IMR-90 (cell line): ENCODE measurements around the gene LAMA2. TPM values are rescaled to one million over a fixed set of nuclear protein-coding genes. Genes with fewer than 3 reads are reported as not detected.

Source experiments
- ATAC-seq: fragments of 200-7000 bp; cut with Tn5 transposase; 2 replicates; pipeline ENCODE4 v1.9.1; 2020; ENCODE audit warnings: low read depth, mild to moderate bottlenecking, moderate library complexity
- BruUV-seq: library from RNA; stranded (reverse); fragments of 400-500 nt; replicated peaks from 2 replicates; lab custom pipeline; 2021; lab: Mats Ljungman, UMichigan
- CTCF ChIA-PET: fragments of 300-600 bp; formaldehyde crosslinking; extraction: SDS; loops from one replicate; lab custom pipeline; 2021; ENCODE audit warnings: antibody characterized with exemption; lab: Yijun Ruan, JAX
- POLR2A ChIA-PET: fragments of 300-600 bp; sonication (Branson Sonifier 250); formaldehyde crosslinking; loops from one replicate; lab custom pipeline; 2022; ENCODE audit warnings: antibody characterized with exemption; ENCODE audit not compliant: unreplicated experiment; lab: Charles Lee
- DNase-seq: peaks from one replicate; pipeline ENCODE4 v3.0.0; 2013
- H2AFZ ChIP-seq: replicated peaks from 2 replicates; pipeline ENCODE3; 2013; ENCODE audit warnings: low read length, mild to moderate bottlenecking; ENCODE audit not compliant: poor library complexity
- H2AK5ac ChIP-seq: 2 replicates; pipeline ENCODE4 v1.6.1; 2013; ENCODE audit warnings: low read depth, low read length, inconsistent platforms
- H2AK9ac ChIP-seq: replicated peaks from 2 replicates; pipeline ENCODE3; 2013; ENCODE audit warnings: mild to moderate bottlenecking, low read depth, low read length, moderate library complexity; ENCODE audit not compliant: poor library complexity
- H2BK120ac ChIP-seq: 2 replicates; pipeline ENCODE4 v1.6.1; 2013; ENCODE audit warnings: low read depth, low read length, inconsistent platforms
- H2BK15ac ChIP-seq: 3 replicates; pipeline ENCODE4 v1.6.1; 2013; ENCODE audit warnings: low read depth, low read length, inconsistent platforms
- H2BK20ac ChIP-seq: 2 replicates; pipeline ENCODE4 v1.6.1; 2013; ENCODE audit warnings: low read depth, mild to moderate bottlenecking, inconsistent platforms, low read length, moderate library complexity
- H2BK5ac ChIP-seq: 2 replicates; pipeline ENCODE4 v1.6.1; 2013; ENCODE audit warnings: mild to moderate bottlenecking, low read depth, low read length, inconsistent platforms; ENCODE audit not compliant: poor library complexity, severe bottlenecking
- H3K14ac ChIP-seq: replicated peaks from 2 replicates; pipeline ENCODE4 v1.6.1; 2013; ENCODE audit warnings: low read depth, low read length, inconsistent platforms
- H3K18ac ChIP-seq: 2 replicates; pipeline ENCODE4 v1.6.1; 2013; ENCODE audit warnings: low read depth, low read length, control low read depth
- H3K23ac ChIP-seq: 2 replicates; pipeline ENCODE4 v1.6.1; 2013; ENCODE audit warnings: low read depth, low read length, inconsistent platforms
- H3K27ac ChIP-seq: 2 replicates; pipeline ENCODE4 v1.5.1; 2013; ENCODE audit warnings: mild to moderate bottlenecking, control low read depth, low read length; ENCODE audit not compliant: insufficient read depth
- H3K27me3 ChIP-seq: 2 replicates; pipeline ENCODE4 v1.6.1; 2013; ENCODE audit warnings: low read length; ENCODE audit not compliant: control insufficient read depth, insufficient read depth
- H3K36me3 ChIP-seq: 2 replicates; pipeline ENCODE4 v1.6.1; 2013; ENCODE audit warnings: low read length, mixed read lengths; ENCODE audit not compliant: control insufficient read depth, insufficient read depth
- H3K4ac ChIP-seq: 2 replicates; pipeline ENCODE4 v1.6.1; 2013; ENCODE audit warnings: low read depth, low read length, inconsistent platforms
- H3K4me1 ChIP-seq: 2 replicates; pipeline ENCODE4 v1.6.1; 2013; ENCODE audit warnings: low read length, mixed read lengths; ENCODE audit not compliant: control insufficient read depth, insufficient read depth
- H3K4me2 ChIP-seq: 2 replicates; pipeline ENCODE4 v1.6.1; 2013; ENCODE audit warnings: low read depth, mild to moderate bottlenecking, control low read depth, low read length, moderate library complexity
- H3K4me3 ChIP-seq: 2 replicates; pipeline ENCODE4 v1.5.1; 2013; ENCODE audit warnings: low read depth, mild to moderate bottlenecking, control low read depth, low read length, moderate library complexity; ENCODE audit not compliant: insufficient read depth
- H3K56ac ChIP-seq: 2 replicates; pipeline ENCODE4 v1.6.1; 2013; ENCODE audit warnings: low read length, inconsistent platforms; ENCODE audit not compliant: insufficient read depth; ENCODE audit errors: extremely low read depth
- H3K79me1 ChIP-seq, 2 experiments: 2 replicates each; pipeline ENCODE4 v1.6.1; 2013; ENCODE audit warnings: low read length in 2 of 2, inconsistent platforms in 1 of 2, low read depth in 1 of 2
- H3K9ac ChIP-seq: 2 replicates; pipeline ENCODE4 v1.6.1; 2013; ENCODE audit warnings: low read depth, low read length, control low read depth
- H3K9me1 ChIP-seq: 2 replicates; pipeline ENCODE4 v1.6.1; 2013; ENCODE audit warnings: low read length, inconsistent platforms; ENCODE audit not compliant: insufficient read depth
- H3K9me3 ChIP-seq: 2 replicates; pipeline ENCODE4 v1.6.1; 2013; ENCODE audit warnings: low read length; ENCODE audit not compliant: control insufficient read depth, insufficient read depth
- H4K20me1 ChIP-seq: 2 replicates; pipeline ENCODE4 v1.6.1; 2013; ENCODE audit warnings: low read length, inconsistent platforms; ENCODE audit not compliant: insufficient read depth
- H4K5ac ChIP-seq: 2 replicates; pipeline ENCODE4 v1.6.1; 2013; ENCODE audit warnings: mild to moderate bottlenecking, low read depth, low read length, control low read depth
- H4K8ac ChIP-seq, 2 experiments: 2 replicates each; pipeline ENCODE4 v1.6.1; 2013; ENCODE audit warnings: low read depth in 2 of 2, low read length in 2 of 2, control low read depth in 1 of 2, inconsistent platforms in 1 of 2
- H4K91ac ChIP-seq: 2 replicates; pipeline ENCODE4 v1.6.1; 2013; ENCODE audit warnings: low read depth, low read length, inconsistent platforms; ENCODE audit not compliant: insufficient read depth
- BHLHE40 ChIP-seq: fragments of 150-350 bp; IDR thresholded peaks from 2 replicates; pipeline ENCODE4 v1.6.1; 2016; ENCODE audit warnings: mild to moderate bottlenecking, low read depth, low read length
- CEBPB ChIP-seq: IDR thresholded peaks from 2 replicates; pipeline ENCODE4 v1.6.1; 2012; ENCODE audit warnings: low read depth, low read length, improper control_type of control experiment
- CHD1 ChIP-seq: IDR thresholded peaks from 2 replicates; pipeline ENCODE4 v1.6.1; 2012; ENCODE audit warnings: low read depth, low read length, improper control_type of control experiment
- CTCF ChIP-seq: conservative IDR thresholded peaks from 2 replicates; pipeline ENCODE4 v1.5.1; 2012; ENCODE audit warnings: mild to moderate bottlenecking, low read depth, low read length, improper control_type of control experiment
- ELK1 ChIP-seq: fragments of 150-350 bp; IDR thresholded peaks from 2 replicates; pipeline ENCODE4 v1.6.1; 2016; ENCODE audit warnings: low read depth, mild to moderate bottlenecking, low read length, moderate library complexity, borderline replicate concordance
- FOS ChIP-seq: fragments of 150-350 bp; IDR thresholded peaks from 2 replicates; pipeline ENCODE4 v1.6.1; 2016; ENCODE audit warnings: low read depth, low read length
- MAFK ChIP-seq: IDR thresholded peaks from 2 replicates; pipeline ENCODE4 v1.6.1; 2012; ENCODE audit warnings: low read depth, low read length, improper control_type of control experiment
- MAZ ChIP-seq: IDR thresholded peaks from 2 replicates; pipeline ENCODE4 v1.6.1; 2012; ENCODE audit warnings: low read depth, mild to moderate bottlenecking, low read length, improper control_type of control experiment, moderate library complexity, borderline replicate concordance
- MXI1 ChIP-seq: IDR thresholded peaks from 2 replicates; pipeline ENCODE4 v1.6.1; 2012; ENCODE audit warnings: low read depth, mild to moderate bottlenecking, low read length, moderate library complexity, borderline replicate concordance
- NFE2L2 ChIP-seq: fragments of 150-350 bp; IDR thresholded peaks from 2 replicates; pipeline ENCODE4 v1.6.1; 2016; ENCODE audit warnings: low read depth, mild to moderate bottlenecking, low read length
- POLR2A ChIP-seq: IDR thresholded peaks from 2 replicates; pipeline ENCODE4 v1.6.1; 2012; ENCODE audit warnings: mild to moderate bottlenecking, low read depth, low read length
- RAD21 ChIP-seq: IDR thresholded peaks from 2 replicates; pipeline ENCODE4 v1.6.1; 2012; ENCODE audit warnings: low read length, improper control_type of control experiment
- RCOR1 ChIP-seq: IDR thresholded peaks from 2 replicates; pipeline ENCODE4 v1.6.1; 2012; ENCODE audit warnings: mild to moderate bottlenecking, low read length, improper control_type of control experiment; ENCODE audit not compliant: insufficient replicate concordance
- RFX5 ChIP-seq: IDR thresholded peaks from 2 replicates; pipeline ENCODE4 v1.8.0; 2012; ENCODE audit warnings: low read depth, mild to moderate bottlenecking, low read length, moderate library complexity
- SMC3 ChIP-seq: fragments of 150-350 bp; IDR thresholded peaks from 2 replicates; pipeline ENCODE4 v1.6.1; 2016; ENCODE audit warnings: low read depth, mild to moderate bottlenecking, antibody characterized with exemption, low read length, moderate library complexity
- USF2 ChIP-seq: fragments of 150-350 bp; IDR thresholded peaks from 2 replicates; pipeline ENCODE4 v1.6.1; 2017; ENCODE audit warnings: mild to moderate bottlenecking, antibody characterized with exemption, low read length, low read depth
- dilution Hi-C: fragments of 300-500 bp; cut with HindIII; formaldehyde crosslinking; loops from one replicate; pipeline ENCODE4 v1.14.3; 2018; ENCODE audit warnings: low sequenced_read_pairs; ENCODE audit not compliant: unreplicated experiment
- in situ Hi-C: fragments of 300-500 bp; cut with MboI; formaldehyde crosslinking; loops from 3 replicates; pipeline ENCODE4 v1.14.3; 2019; ENCODE audit warnings: low sequenced_read_pairs, inconsistent platforms, mixed read lengths
- intact Hi-C: fragments of 100-400 bp; cut with micrococcal nuclease; formaldehyde crosslinking; loops from 2 replicates; pipeline ENCODE4 v1.10.0; 2022
- polyA plus RNA-seq, 3 experiments: library from polyadenylated mRNA; depleted of rRNA; stranded (reverse); fragments of >200 nt; gene quantifications; 2 replicates each; pipeline ENCODE4 v1.2.3, GENCODE V29; 2012; ENCODE audit warnings: low replicate concordance in 1 of 3
- total RNA-seq: library from RNA; depleted of rRNA; stranded (reverse); fragments of >200 nt; gene quantifications from 2 replicates; pipeline ENCODE4 v1.2.3, GENCODE V29; 2012

The LAMA2 gene
- total and polyA plus RNA-seq, 2 of the 4 experiments (the other 2 are of a cell fraction): 9.9 to 13.3 TPM

GRCh38 chr6:129536271-129536670 is 653.3 kb downstream of the LAMA2 start:
- Histone ChIP-seq H3K79me1 (no peaks in the 10 kb centered on the region), H3K36me3 (no peaks in the 10 kb centered on the region), H3K27ac (no peak overlapping the region), H4K20me1 (no peaks in the 10 kb centered on the region), H3K27me3 (no peaks in the 10 kb centered on the region), H3K4me2 (no peak overlapping the region), H3K9me3 (no peaks in the 10 kb centered on the region), H4K91ac (no peak overlapping the region), H2AK9ac (no peak overlapping the region), H2AK5ac (no peak overlapping the region), H2BK15ac (no peak overlapping the region), H3K4me1 (no peaks in the 10 kb centered on the region), H2BK20ac (no peak overlapping the region), H2BK120ac (no peak overlapping the region), H3K23ac (no peak overlapping the region), H3K14ac (no peak overlapping the region), H3K9ac (no peak overlapping the region), H2BK5ac (no peak overlapping the region), H3K18ac (no peak overlapping the region), H4K5ac (no peak overlapping the region), H2AFZ (no peak overlapping the region), H3K4ac (no peak overlapping the region), H3K56ac (no peak overlapping the region), H4K8ac (no peak overlapping the region), H3K4me3 (no peak overlapping the region), H3K9me1 (no peaks in the 10 kb centered on the region)
- dilution Hi-C loops (no loop called here), intact Hi-C loops (no loop called here), in situ Hi-C loops (no loop called here)
- DNase-seq (no peak), ATAC-seq (no peak)
- ChIA-PET CTCF (interaction anchor here (0.7 to 1.2 kb wide), 2 partner anchors 10 to 35 kb away, joined by 3 read pairs; no protein-coding TSS in a partner anchor), POLR2A (no interaction called here)
- BruUV-seq: no TSS peak
- TF ChIP-seq CEBPB: no peak
- TF ChIP-seq NFE2L2: no peak
- TF ChIP-seq RFX5: no peak
- TF ChIP-seq RAD21: no peak
- TF ChIP-seq RCOR1: no peak
- TF ChIP-seq MXI1: no peak
- TF ChIP-seq CTCF: no peak
- no peak for TF ChIP-seq ELK1
- no peak for TF ChIP-seq POLR2A
- TF ChIP-seq MAZ: no peak
- TF ChIP-seq FOS: no peak
- TF ChIP-seq USF2: no peak
- no peak for TF ChIP-seq BHLHE40
- no peak for TF ChIP-seq SMC3
- TF ChIP-seq MAFK: no peak
- no peak for TF ChIP-seq CHD1
